GM23338 (cell line): ENCODE data around the gene EMP2. TPM values are rescaled to one million over a fixed set of nuclear protein-coding genes. Genes with fewer than 3 reads are reported as not detected.

Experiments used
- ATAC-seq: fragments of 200-7000 bp; cut with Tn5 transposase; 3 replicates; pipeline ENCODE4 v1.9.1; 2020
- DNase-seq: peaks from one replicate; pipeline ENCODE4 v3.0.0-alpha.2; 2015; ENCODE audit warnings: low spot score
- H2AFZ ChIP-seq: fragments of 200-600 bp; sonication (generic); 2 replicates; pipeline ENCODE4 v1.8.0; 2016; ENCODE audit warnings: antibody characterized with exemption, mild to moderate bottlenecking, moderate library complexity
- H3F3A ChIP-seq: fragments of 200-600 bp; sonication (generic); replicated peaks from 2 replicates; pipeline ENCODE4 v1.8.0; 2017; ENCODE audit warnings: antibody characterized with exemption, mixed run types, low read depth
- H3K27ac ChIP-seq: fragments of 200-600 bp; sonication (generic); 2 replicates; pipeline ENCODE4 v1.6.1; 2016; ENCODE audit warnings: low read depth
- H3K27me3 ChIP-seq: fragments of 200-600 bp; sonication (generic); 2 replicates; pipeline ENCODE4 v1.8.0; 2016; ENCODE audit warnings: mild to moderate bottlenecking, mixed run types, moderate library complexity; ENCODE audit not compliant: insufficient read depth
- H3K36me3 ChIP-seq: fragments of 200-600 bp; sonication (generic); 2 replicates; pipeline ENCODE4 v1.8.0; 2016; ENCODE audit warnings: mild to moderate bottlenecking; ENCODE audit not compliant: insufficient read depth
- H3K4me1 ChIP-seq: fragments of 200-600 bp; sonication (generic); 2 replicates; pipeline ENCODE4 v1.8.0; 2016; ENCODE audit warnings: mild to moderate bottlenecking, moderate library complexity; ENCODE audit not compliant: insufficient read depth
- H3K4me2 ChIP-seq: fragments of 200-600 bp; sonication (generic); 2 replicates; pipeline ENCODE4 v1.7.1; 2017; ENCODE audit warnings: mixed run types
- H3K4me3 ChIP-seq: fragments of 200-600 bp; sonication (generic); 2 replicates; pipeline ENCODE4 v1.6.1; 2016; ENCODE audit warnings: mixed run types
- H3K79me2 ChIP-seq: fragments of 200-600 bp; sonication (generic); replicated peaks from 2 replicates; pipeline ENCODE4 v1.8.0; 2017; ENCODE audit warnings: mild to moderate bottlenecking; ENCODE audit not compliant: insufficient read depth
- H3K9me2 ChIP-seq: fragments of 200-600 bp; sonication (generic); 2 replicates; pipeline ENCODE4 v1.8.0; 2017; ENCODE audit not compliant: insufficient read depth
- H4K20me1 ChIP-seq: fragments of 200-600 bp; sonication (generic); replicated peaks from 2 replicates; pipeline ENCODE4 v1.8.0; 2017; ENCODE audit warnings: mild to moderate bottlenecking; ENCODE audit not compliant: insufficient read depth
- H3K27ac Mint-ChIP-seq: 2 replicates; pipeline ENCODE4 v1.8.0; 2020; ENCODE audit warnings: inconsistent platforms, mild to moderate bottlenecking, moderate library complexity, mixed read lengths
- H3K27me3 Mint-ChIP-seq: 3 replicates; pipeline ENCODE4 v1.8.0; 2022; ENCODE audit warnings: low read depth, mild to moderate bottlenecking, moderate library complexity, mixed read lengths, inconsistent platforms; ENCODE audit not compliant: insufficient read depth, poor library complexity
- H3K36me3 Mint-ChIP-seq: 3 replicates; pipeline ENCODE4 v1.8.0; 2021; ENCODE audit warnings: low read depth, mild to moderate bottlenecking, inconsistent platforms, moderate library complexity, mixed read lengths
- H3K4me1 Mint-ChIP-seq: 3 replicates; pipeline ENCODE4 v1.8.0; 2020; ENCODE audit warnings: mild to moderate bottlenecking, inconsistent platforms, mixed read lengths
- H3K4me3 Mint-ChIP-seq: 3 replicates; pipeline ENCODE4 v1.8.0; 2021; ENCODE audit warnings: moderate library complexity, mild to moderate bottlenecking, inconsistent platforms, mixed read lengths
- H3K9me3 Mint-ChIP-seq: 3 replicates; pipeline ENCODE4 v1.8.0; 2020; ENCODE audit warnings: moderate library complexity, mild to moderate bottlenecking, inconsistent platforms, mixed read lengths
- CREB1 ChIP-seq: fragments of 250-450 bp; sonication (Bioruptor Pico); IDR thresholded peaks from 2 replicates; pipeline ENCODE4 v1.5.0; 2020; ENCODE audit warnings: low read depth, mild to moderate bottlenecking, moderate library complexity
- JUNB ChIP-seq: IDR thresholded peaks from one replicate; pipeline ENCODE4 v1.6.1; 2016; ENCODE audit warnings: antibody characterized with exemption; ENCODE audit not compliant: unreplicated experiment
- NANOG ChIP-seq: IDR thresholded peaks from 2 replicates; pipeline ENCODE4 v1.6.1; 2016; ENCODE audit warnings: antibody characterized with exemption, borderline replicate concordance
- ZNF114 ChIP-seq: fragments of 250-450 bp; sonication (Bioruptor Pico); IDR thresholded peaks from 2 replicates; pipeline ENCODE4 v1.5.0; 2020; ENCODE audit warnings: mild to moderate bottlenecking, moderate library complexity
- ZNF462 ChIP-seq: fragments of 250-450 bp; sonication (Bioruptor Pico); IDR thresholded peaks from 2 replicates; pipeline ENCODE4 v1.5.0; 2020; ENCODE audit warnings: mild to moderate bottlenecking, moderate library complexity
- polyA plus RNA-seq: library from polyadenylated mRNA; unstranded; fragments of >200 nt; fragmentation: Nextera tagmentation; extraction: Ambion mirVana; gene quantifications from 2 replicates; pipeline ENCODE4 v1.2.1, GENCODE V29; 2016
- small RNA-seq: library from RNA; depleted of rRNA; stranded (forward); fragments of <200 nt; gene quantifications from one replicate; pipeline ENCODE3, GENCODE V24; 2014; ENCODE audit warnings: low replicate concordance
- total RNA-seq: library from RNA; depleted of rRNA; stranded (reverse); fragments of >200 nt; shearing (Covaris generic); gene quantifications from 2 replicates; pipeline ENCODE4 v1.2.3, GENCODE V29; 2014; rRNA removed
- TF ChIP-seq, protein P1 (sequence below): IDR thresholded peaks from one replicate; pipeline ENCODE4 v1.6.1; 2018; ENCODE audit warnings: antibody characterized with exemption; ENCODE audit not compliant: unreplicated experiment
- TF ChIP-seq, protein P2 (sequence below), 2 experiments: fragments of 200-600 bp in 1 of 2; sonication (generic) in 1 of 2; conservative IDR thresholded peaks; 2 replicates each; pipeline versions ENCODE4 v1.5.1 to v1.6.1; 2016 to 2017; ENCODE audit warnings: antibody characterized with exemption in 2 of 2, low read depth in 2 of 2, mild to moderate bottlenecking in 2 of 2, moderate library complexity in 1 of 2

EMP2 gene
- total and polyA plus RNA-seq, 2 experiments from 2014 or later = 7.3 to 40.1 TPM

GRCh38 chr16:10480151-10480550 lies 100.2 kb downstream of the EMP2 start:
- H3K79me2 ChIP-seq = no peaks in the 10 kb centered on the region
- no peak overlapping the region for H3K27ac ChIP-seq
- no peak overlapping the region for H3K4me3 ChIP-seq
- no peaks in the 10 kb centered on the region for H3F3A ChIP-seq
- no peaks in the 10 kb centered on the region for H3K4me1 ChIP-seq
- no peaks in the 10 kb centered on the region for H3K9me2 ChIP-seq
- no peak overlapping the region for H3K4me3 Mint-ChIP-seq
- no peak overlapping the region for H2AFZ ChIP-seq
- ATAC-seq (no peak), DNase-seq (no peak)
- H3K4me1 Mint-ChIP-seq = no peaks in the 10 kb centered on the region
- H3K27me3 ChIP-seq = no peaks in the 10 kb centered on the region
- H3K4me2 ChIP-seq = no peak overlapping the region
- H3K27me3 Mint-ChIP-seq = no peaks in the 10 kb centered on the region
- peaks cover 14% of the 10 kb centered on the region; the same call in 1 of the 2 replicates for H3K36me3 ChIP-seq
- no peaks in the 10 kb centered on the region for H4K20me1 ChIP-seq
- TF ChIP-seq, protein P1, sequence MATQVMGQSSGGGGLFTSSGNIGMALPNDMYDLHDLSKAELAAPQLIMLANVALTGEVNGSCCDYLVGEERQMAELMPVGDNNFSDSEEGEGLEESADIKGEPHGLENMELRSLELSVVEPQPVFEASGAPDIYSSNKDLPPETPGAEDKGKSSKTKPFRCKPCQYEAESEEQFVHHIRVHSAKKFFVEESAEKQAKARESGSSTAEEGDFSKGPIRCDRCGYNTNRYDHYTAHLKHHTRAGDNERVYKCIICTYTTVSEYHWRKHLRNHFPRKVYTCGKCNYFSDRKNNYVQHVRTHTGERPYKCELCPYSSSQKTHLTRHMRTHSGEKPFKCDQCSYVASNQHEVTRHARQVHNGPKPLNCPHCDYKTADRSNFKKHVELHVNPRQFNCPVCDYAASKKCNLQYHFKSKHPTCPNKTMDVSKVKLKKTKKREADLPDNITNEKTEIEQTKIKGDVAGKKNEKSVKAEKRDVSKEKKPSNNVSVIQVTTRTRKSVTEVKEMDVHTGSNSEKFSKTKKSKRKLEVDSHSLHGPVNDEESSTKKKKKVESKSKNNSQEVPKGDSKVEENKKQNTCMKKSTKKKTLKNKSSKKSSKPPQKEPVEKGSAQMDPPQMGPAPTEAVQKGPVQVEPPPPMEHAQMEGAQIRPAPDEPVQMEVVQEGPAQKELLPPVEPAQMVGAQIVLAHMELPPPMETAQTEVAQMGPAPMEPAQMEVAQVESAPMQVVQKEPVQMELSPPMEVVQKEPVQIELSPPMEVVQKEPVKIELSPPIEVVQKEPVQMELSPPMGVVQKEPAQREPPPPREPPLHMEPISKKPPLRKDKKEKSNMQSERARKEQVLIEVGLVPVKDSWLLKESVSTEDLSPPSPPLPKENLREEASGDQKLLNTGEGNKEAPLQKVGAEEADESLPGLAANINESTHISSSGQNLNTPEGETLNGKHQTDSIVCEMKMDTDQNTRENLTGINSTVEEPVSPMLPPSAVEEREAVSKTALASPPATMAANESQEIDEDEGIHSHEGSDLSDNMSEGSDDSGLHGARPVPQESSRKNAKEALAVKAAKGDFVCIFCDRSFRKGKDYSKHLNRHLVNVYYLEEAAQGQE = no peak
- TF ChIP-seq JUNB = no peak
- no peak for TF ChIP-seq CREB1 (CRISPR knock-in tag)
- no peak for TF ChIP-seq ZNF114 (CRISPR knock-in tag)
- no peak for TF ChIP-seq NANOG
- no peak for TF ChIP-seq ZNF462 (CRISPR knock-in tag)
- TF ChIP-seq, protein P2, sequence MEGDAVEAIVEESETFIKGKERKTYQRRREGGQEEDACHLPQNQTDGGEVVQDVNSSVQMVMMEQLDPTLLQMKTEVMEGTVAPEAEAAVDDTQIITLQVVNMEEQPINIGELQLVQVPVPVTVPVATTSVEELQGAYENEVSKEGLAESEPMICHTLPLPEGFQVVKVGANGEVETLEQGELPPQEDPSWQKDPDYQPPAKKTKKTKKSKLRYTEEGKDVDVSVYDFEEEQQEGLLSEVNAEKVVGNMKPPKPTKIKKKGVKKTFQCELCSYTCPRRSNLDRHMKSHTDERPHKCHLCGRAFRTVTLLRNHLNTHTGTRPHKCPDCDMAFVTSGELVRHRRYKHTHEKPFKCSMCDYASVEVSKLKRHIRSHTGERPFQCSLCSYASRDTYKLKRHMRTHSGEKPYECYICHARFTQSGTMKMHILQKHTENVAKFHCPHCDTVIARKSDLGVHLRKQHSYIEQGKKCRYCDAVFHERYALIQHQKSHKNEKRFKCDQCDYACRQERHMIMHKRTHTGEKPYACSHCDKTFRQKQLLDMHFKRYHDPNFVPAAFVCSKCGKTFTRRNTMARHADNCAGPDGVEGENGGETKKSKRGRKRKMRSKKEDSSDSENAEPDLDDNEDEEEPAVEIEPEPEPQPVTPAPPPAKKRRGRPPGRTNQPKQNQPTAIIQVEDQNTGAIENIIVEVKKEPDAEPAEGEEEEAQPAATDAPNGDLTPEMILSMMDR (conservative IDR thresholded peaks at IDR 0.05; ENCODE audit: low read depth in 2 of 2) = no peak
- peaks cover 65% of the 10 kb centered on the region for H3K36me3 Mint-ChIP-seq
- H3K27ac Mint-ChIP-seq = no peak overlapping the region
- peaks cover 25% of the 10 kb centered on the region for H3K9me3 Mint-ChIP-seq

Small RNA genes within 50 kb of the gene (small RNA-seq; reads per million reads assigned to genes)
- not detected for gene RNU6-633P

Other genes with a start within 250 kb of the EMP2 start
- 27.9 and 30.4 TPM in 2 replicates for gene ATF7IP2, start 194.5 kb downstream of the EMP2 start, total RNA-seq
- 47.4 and 55.7 TPM in 2 replicates for gene ATF7IP2, start 194.5 kb downstream of the EMP2 start, polyA plus RNA-seq
- gene TEKT5, start 114.3 kb upstream of the EMP2 start, total RNA-seq = 0.19 and 0.52 TPM in 2 replicates
- not detected in 2 replicates for gene TEKT5, start 114.3 kb upstream of the EMP2 start, polyA plus RNA-seq
- 22.8 and 29.1 TPM in 2 replicates for gene NUBP1, start 163.2 kb upstream of the EMP2 start, total RNA-seq
- 41.2 and 44.0 TPM in 2 replicates for gene NUBP1, start 163.2 kb upstream of the EMP2 start, polyA plus RNA-seq
- gene TVP23A, start 238.2 kb upstream of the EMP2 start, total RNA-seq = 1.6 and 4.5 TPM in 2 replicates
- 2.8 and 3.3 TPM in 2 replicates for gene TVP23A, start 238.2 kb upstream of the EMP2 start, polyA plus RNA-seq